Measurements from ENCODE around the gene CREB3L2. TPM values are rescaled to one million over a fixed set of nuclear protein-coding genes. Genes with fewer than 3 reads are reported as not detected.
A peak's percentile ranks its signal among the peaks of the same experiment; 100 is the strongest.

CREB3L2 gene
- total RNA-seq, 4 donors from 2014 or later, result 2.8 to 12.0 (median 5.4) TPM

DNA sequence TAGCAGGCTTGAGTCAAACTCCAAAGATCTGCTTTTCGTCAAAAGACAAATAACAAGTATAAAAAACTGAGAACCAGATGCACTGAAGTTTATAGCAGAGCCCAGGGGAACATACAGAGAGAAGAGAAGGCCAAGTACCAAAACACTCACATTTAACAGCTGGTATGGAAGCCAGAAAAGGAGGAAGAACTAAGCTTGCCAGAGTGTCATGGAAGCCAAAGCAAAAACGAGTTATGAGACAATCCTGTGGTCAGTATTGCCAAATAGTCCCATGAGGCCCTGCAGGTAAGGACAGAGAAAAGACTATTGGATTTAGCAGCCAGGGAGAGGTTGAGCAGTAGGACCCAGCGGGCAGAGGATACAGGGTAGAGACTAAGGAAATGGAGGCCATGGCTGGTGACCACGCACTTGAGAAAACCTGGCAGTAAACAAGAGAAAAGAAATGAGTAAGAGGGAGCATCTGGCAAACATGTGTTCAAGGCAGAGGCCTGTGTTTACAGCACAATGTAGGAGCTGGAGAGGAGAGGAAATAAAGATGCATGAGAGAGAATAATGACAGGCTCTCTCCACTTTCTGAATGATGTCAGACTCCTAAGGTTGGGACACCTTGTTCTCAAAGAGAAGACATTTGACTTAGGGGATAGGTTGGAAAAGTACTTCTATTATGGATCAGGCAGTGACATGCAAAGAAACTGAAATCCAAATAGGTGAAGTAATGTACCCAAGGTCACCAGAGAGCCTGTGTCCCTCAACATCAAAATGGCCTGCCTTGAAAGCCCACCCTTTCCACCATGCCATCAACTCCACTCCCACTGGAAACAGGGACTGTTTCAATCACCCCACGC is 9.1 kb downstream of the CREB3L2 start:
- H3K27ac ChIP-seq, result peak overlapping the region; percentile 68 to 77 (median 71)
- H3K4me1 ChIP-seq, result peaks cover 26 to 63% of the 10 kb centered on the region in 2 donors
- TF ChIP-seq POLR2A (IDR thresholded peaks at IDR 0.05), result no peak
- TF ChIP-seq, protein P1, sequence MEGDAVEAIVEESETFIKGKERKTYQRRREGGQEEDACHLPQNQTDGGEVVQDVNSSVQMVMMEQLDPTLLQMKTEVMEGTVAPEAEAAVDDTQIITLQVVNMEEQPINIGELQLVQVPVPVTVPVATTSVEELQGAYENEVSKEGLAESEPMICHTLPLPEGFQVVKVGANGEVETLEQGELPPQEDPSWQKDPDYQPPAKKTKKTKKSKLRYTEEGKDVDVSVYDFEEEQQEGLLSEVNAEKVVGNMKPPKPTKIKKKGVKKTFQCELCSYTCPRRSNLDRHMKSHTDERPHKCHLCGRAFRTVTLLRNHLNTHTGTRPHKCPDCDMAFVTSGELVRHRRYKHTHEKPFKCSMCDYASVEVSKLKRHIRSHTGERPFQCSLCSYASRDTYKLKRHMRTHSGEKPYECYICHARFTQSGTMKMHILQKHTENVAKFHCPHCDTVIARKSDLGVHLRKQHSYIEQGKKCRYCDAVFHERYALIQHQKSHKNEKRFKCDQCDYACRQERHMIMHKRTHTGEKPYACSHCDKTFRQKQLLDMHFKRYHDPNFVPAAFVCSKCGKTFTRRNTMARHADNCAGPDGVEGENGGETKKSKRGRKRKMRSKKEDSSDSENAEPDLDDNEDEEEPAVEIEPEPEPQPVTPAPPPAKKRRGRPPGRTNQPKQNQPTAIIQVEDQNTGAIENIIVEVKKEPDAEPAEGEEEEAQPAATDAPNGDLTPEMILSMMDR (IDR thresholded peaks at IDR 0.05 in 4 of 5, conservative IDR thresholded peaks at IDR 0.05 in 1 of 5), result no peak
- no peaks in the 10 kb centered on the region for H3K36me3 ChIP-seq
- DNase-seq (peak; percentile 72 to 87), ATAC-seq (peak; percentile 73 to 78)
- no peaks in the 10 kb centered on the region for H3K9me3 ChIP-seq
- intact Hi-C loops (cut with DNase I; ENCODE audit: low total_unique reads) (no loop called here), in situ Hi-C loops (cut with MboI; ENCODE audit: low sequenced_read_pairs in 4 of 4) (no loop called here)
- H3K27me3 ChIP-seq, result no peaks in the 10 kb centered on the region
- H3K4me3 ChIP-seq, result no peak overlapping the region

DNA sequence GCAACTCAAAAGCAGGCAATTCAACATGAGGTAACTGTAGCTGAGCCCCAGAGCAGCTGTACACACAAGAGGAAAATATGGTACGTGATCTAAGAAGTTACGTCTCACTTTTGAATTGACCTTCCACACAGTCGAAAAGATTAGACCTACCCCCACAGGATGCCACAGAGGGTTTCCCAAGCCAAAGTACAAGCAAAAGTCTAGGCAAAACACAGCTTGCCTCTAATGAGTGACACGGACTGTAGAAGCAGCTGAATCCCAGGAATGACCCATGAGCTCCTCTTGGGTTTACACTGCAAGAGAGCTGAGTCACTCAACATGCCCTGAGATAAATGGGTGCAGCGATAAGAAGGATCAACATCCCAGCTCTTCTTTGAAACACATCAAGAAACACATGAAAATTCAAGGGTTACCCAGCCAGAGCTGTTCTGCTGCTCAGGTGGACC is 9.8 kb downstream of the CREB3L2 start:
- no peaks in the 10 kb centered on the region for H3K9me3 ChIP-seq
- TF ChIP-seq, protein P1 (IDR thresholded peaks at IDR 0.05 in 4 of 5, conservative IDR thresholded peaks at IDR 0.05 in 1 of 5), result no peak
- TF ChIP-seq POLR2A (IDR thresholded peaks at IDR 0.05), result no peak
- no peaks in the 10 kb centered on the region for H3K36me3 ChIP-seq
- peak; percentile 31 for ATAC-seq
- no peaks in the 10 kb centered on the region for H3K27me3 ChIP-seq
- in situ Hi-C loops (cut with MboI; ENCODE audit: low sequenced_read_pairs in 4 of 4) (no loop called here), intact Hi-C loops (cut with DNase I; ENCODE audit: low total_unique reads) (no loop called here)
- peak overlapping the region; percentile 68 to 77 (median 71) for H3K27ac ChIP-seq
- H3K4me3 ChIP-seq, result no peak overlapping the region
- peaks cover 26 to 61% of the 10 kb centered on the region in 2 donors for H3K4me1 ChIP-seq
- no peak for DNase-seq

DNA sequence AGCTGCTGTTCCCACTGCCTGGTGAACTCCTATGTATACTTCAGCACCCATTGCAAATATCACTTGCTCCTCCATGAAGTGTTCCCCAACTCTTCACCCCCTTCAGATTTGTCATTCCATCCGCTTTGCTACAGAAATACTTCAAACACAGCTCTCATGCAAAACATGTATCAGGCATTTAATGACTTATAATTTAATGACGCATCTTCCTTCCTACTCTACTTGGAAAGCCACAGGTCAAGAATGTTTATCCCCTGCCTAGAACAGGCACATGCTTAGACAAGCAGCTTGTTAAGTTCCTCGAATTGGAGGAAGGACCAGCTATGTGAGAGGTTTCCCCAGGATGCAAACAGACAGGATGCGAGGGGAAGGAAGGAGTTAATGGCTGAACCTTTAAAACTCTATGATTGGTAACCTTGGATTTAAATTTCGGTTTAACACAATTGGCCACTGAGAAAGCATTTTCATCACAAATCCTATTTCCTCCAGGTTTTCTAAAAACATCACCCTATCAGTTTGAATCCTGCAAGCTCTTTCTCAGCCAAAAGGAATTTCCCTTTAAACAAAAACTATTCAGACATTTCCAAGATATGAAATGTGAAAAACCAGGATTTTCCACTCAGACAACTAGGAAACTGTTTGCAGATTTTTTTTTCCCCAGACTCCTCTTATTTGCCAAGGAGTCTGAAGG is 11.5 kb downstream of the CREB3L2 start:
- Histone ChIP-seq H3K4me1 (peaks cover 30 to 63% of the 10 kb centered on the region in 2 donors), H3K36me3 (no peaks in the 10 kb centered on the region), H3K27me3 (no peaks in the 10 kb centered on the region), H3K9me3 (no peaks in the 10 kb centered on the region), H3K4me3 (peak overlapping the region in 1 of 4 donors; percentile 8), H3K27ac (peak overlapping the region; percentile 57 to 77 (median 71))
- DNase-seq, result no peak
- intact Hi-C loops (cut with DNase I; ENCODE audit: low total_unique reads) (no loop called here), in situ Hi-C loops (cut with MboI; ENCODE audit: low sequenced_read_pairs in 4 of 4) (no loop called here)
- no peak for ATAC-seq
- TF ChIP-seq POLR2A (IDR thresholded peaks at IDR 0.05), result no peak
- TF ChIP-seq, protein P1 (IDR thresholded peaks at IDR 0.05 in 4 of 5, conservative IDR thresholded peaks at IDR 0.05 in 1 of 5), result no peak

DNA sequence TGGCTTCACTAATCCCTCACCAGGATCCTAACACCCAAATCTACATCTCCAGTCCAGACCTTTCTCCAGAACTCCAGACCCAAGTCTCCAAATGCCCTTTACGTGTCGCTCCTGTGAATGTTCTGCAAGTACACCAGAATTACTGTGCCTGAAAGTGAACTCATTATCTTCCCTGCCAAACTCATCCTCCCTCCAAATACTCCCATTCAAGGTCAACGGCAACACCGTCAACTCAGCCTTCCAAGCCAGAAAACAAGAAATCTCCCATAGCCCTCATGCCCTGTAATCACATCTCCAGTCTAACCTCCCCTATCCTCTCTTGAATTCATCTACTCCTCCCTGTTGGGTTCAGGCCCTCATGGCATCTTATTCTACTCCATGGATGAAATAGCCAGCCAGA is 12.3 kb downstream of the CREB3L2 start:
- in situ Hi-C loops (cut with MboI; ENCODE audit: low sequenced_read_pairs in 4 of 4), result no loop called here
- H3K36me3 ChIP-seq, result no peaks in the 10 kb centered on the region

More for the DNA sequence above, 12.3 kb downstream of the CREB3L2 start:
- intact Hi-C loops (cut with DNase I; ENCODE audit: low total_unique reads), result no loop called here
- H3K4me3 ChIP-seq, result no peak overlapping the region
- no peaks in the 10 kb centered on the region for H3K27me3 ChIP-seq
- TF ChIP-seq POLR2A (IDR thresholded peaks at IDR 0.05), result no peak
- TF ChIP-seq, protein P1 (IDR thresholded peaks at IDR 0.05 in 4 of 5, conservative IDR thresholded peaks at IDR 0.05 in 1 of 5), result no peak
- H3K4me1 ChIP-seq, result peaks cover 30 to 71% of the 10 kb centered on the region in 2 donors
- ATAC-seq (no peak), DNase-seq (no peak)
- peak overlapping the region; percentile 57 to 77 (median 71) for H3K27ac ChIP-seq
- H3K9me3 ChIP-seq, result no peaks in the 10 kb centered on the region
